ENCODE results near the gene PRR29. TPM values are rescaled to one million over a fixed set of nuclear protein-coding genes. Genes with fewer than 3 reads are reported as not detected.
"Not testable (repeated sequence)": the region's sequence is repeated elsewhere in the genome, so short reads cannot be mapped to it uniquely, and the experiment has no call there.

The PRR29 gene
- total RNA-seq, 1 donor from 2014 or later = 1.5 TPM

DNA sequence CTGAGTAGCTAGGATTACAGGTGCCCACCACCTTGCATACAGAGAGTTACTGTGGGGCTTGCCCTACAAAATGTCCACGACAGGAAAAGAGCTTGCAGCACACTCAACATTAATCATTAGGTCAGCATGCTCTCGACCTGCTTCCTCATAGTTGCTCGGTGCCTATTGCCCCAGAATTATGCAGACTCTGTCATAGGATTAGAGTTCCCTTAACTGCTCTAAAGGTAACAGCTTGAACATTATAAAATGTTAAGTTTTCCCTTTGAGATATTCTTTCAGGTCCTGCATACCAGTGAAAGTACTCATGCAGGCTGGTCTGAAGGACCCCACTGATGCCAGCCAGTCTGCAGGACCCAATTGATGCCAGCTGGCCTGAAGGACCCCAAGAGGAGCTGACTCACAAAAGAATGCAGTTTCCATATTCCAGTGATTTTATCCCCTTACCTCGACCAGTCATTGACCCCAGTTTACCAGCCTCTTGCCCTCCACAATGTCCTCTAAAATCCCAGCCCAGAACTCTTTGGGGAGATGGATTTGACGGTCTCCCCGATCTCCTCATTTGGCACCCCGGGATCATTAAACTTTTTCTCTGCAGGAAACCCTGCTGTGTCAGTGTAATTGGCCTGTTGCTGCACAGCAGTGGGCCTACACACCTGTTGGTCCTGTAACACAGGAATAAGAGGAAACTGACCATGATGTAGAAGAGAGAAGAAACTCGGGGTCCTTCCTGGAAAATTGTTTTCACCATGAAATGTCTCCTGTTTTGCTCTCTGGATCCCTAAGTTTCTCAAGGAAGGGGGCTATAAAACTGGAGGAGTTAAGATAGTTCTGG is 11.6 kb downstream of the PRR29 start:
- intact Hi-C loops (cut with micrococcal nuclease) = no loop called here

- intact Hi-C loops (cut with micrococcal nuclease) = no loop called here
Measured at GRCh38 chr17:64015447-64015846, 17.3 kb downstream of the PRR29 start.

- intact Hi-C loops (cut with micrococcal nuclease) = loop anchor here (2.0 kb wide), 1 partner anchor 174 kb away; the partner anchor contains the start of gene SMARCD2
Measured at GRCh38 chr17:64016231-64016784, 18.2 kb downstream of the PRR29 start.

GRCh38 chr17:64016974-64017373 is 18.8 kb downstream of the PRR29 start:
- intact Hi-C loops (cut with micrococcal nuclease) = loop anchor here (1.0 to 2.0 kb wide), 2 partner anchors 8 to 174 kb away; partner anchors contain the start of gene SMARCD2

GRCh38 chr17:64017381-64017980 is 19.3 kb downstream of the PRR29 start:
- intact Hi-C loops (cut with micrococcal nuclease) = loop anchor here (1.0 to 2.0 kb wide), 2 partner anchors 8 to 175 kb away; partner anchors contain the start of gene SMARCD2

DNA sequence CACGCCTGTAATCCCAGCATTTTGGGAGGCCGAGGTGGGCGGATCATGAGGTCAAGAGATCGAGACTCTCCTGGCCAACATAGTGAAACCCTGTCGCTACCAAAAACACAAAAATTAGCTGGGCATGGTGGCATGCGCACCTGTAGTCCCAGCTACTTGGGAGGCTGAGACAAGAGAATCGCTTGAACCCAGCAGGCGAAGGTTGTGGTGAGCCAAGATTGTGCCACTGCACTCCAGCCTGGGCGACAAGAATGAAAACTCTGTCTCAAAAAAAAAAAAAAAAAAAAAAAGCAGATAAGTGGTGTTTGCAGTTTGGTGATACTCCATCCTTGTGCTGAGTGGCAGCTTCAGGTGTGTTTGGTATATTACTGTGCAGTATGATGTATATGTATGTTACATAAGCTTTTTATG is 21.4 kb downstream of the PRR29 start:
- intact Hi-C loops (cut with micrococcal nuclease) = not testable (repeated sequence)

DNA sequence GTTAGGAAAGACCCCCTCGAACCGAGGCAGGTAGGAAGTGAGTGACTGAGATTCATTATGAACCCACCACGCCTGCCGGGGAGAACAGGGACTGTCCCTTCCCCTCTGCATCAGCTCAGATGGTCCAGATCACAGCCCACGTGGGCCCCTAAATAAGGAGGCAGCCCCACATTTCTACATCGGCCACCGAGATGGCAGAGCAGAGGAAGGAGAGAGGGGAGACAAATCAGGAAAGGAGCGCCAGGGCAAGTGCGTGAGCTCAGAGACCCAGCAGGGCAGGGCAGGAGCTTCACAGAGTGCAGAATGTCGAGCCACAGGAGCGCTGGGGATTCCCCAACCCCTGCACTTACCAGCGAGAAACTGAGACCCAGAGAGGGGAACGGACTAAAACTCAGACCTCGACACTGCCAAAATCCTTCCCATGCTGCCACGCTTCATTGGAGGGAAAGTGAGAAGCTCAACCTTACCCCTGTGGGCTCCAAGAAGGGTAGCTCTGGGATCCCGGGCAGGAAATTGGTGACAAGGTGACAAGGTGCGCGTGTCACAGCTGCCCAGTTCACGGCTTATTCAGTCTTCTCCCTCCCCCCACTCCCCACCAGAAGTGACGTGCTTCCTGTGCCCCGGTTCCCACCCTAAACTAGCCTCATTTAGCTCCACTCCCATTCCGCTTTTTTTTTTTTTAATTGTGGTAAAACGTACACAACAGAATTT is 22.1 kb downstream of the PRR29 start, which contains the start of gene ICAM2:
Gene ICAM2 (minus strand): TSS at position 578 of the 711 bp plus-strand sequence. CDS start 13,942 bp downstream, outside the sequence.
- intact Hi-C loops (cut with micrococcal nuclease) = loop anchor here (1.0 to 10.0 kb wide), 4 partner anchors 22 to 477 kb away; partner anchors contain the start of genes CCDC47, DDX42, POLG2 and PRR29

DNA sequence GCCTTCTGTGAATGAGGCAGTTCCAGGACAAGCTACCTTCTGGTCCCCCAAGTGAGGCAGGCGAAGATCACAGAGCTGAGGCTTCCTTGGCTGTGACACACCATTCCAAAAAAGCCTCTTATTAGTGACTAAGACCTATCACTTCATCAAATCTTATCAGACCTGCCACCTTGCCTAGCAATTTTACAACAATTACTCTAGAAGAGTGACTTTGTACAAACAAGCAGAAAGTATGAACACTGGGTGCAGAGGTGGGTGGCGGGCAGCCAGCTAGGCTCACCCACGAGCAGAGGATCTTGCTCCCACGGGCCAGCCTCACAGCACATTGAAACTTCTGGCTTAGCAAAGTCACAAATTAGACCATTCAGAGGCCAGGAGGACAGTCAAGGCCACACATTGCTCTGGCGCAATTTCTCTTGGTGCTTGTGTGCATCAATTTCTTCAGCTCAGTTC is 24.5 kb downstream of the PRR29 start:
- intact Hi-C loops (cut with micrococcal nuclease) = loop anchor here (10.0 kb wide), 2 partner anchors 242 to 248 kb away; partner anchors contain the start of genes CCDC47, DDX42 and TEX2

DNA sequence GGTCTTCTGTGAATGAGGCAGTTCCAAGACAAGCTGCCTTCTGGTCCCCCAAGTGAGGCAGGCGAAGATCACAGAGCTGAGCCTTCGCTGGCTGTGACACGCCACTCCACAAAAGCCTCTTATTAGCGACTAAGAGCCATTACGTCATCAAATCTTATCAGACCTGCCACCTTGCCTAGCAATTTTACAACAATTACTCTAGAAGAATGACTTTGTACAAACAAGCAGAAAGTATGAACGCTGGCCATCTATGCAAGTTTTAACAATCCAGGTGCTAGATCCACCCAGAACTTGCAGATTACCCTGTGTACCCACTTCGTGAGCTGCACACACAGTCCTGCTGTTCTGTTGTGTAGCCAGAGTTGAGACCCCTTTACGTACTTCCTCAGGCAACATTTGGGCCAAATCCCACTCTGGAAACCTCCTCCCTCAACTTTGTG is 26.1 kb downstream of the PRR29 start:
- intact Hi-C loops (cut with micrococcal nuclease) = loop anchor here (2.0 to 10.0 kb wide), 3 partner anchors 77 to 249 kb away; partner anchors contain the start of genes CCDC47, DDX42 and TEX2

GRCh38 chr17:64024781-64025731 is 26.9 kb downstream of the PRR29 start:
- intact Hi-C loops (cut with micrococcal nuclease) = loop anchor here (1.0 to 10.0 kb wide), 7 partner anchors 8 to 250 kb away; partner anchors contain the start of genes CCDC47, CD79B, DDX42 and PRR29

- intact Hi-C loops (cut with micrococcal nuclease) = loop anchor here (1.0 to 10.0 kb wide), 7 partner anchors 9 to 251 kb away; partner anchors contain the start of genes CCDC47, CD79B, DDX42 and PRR29
Measured at GRCh38 chr17:64025732-64026294, 27.7 kb downstream of the PRR29 start.

DNA sequence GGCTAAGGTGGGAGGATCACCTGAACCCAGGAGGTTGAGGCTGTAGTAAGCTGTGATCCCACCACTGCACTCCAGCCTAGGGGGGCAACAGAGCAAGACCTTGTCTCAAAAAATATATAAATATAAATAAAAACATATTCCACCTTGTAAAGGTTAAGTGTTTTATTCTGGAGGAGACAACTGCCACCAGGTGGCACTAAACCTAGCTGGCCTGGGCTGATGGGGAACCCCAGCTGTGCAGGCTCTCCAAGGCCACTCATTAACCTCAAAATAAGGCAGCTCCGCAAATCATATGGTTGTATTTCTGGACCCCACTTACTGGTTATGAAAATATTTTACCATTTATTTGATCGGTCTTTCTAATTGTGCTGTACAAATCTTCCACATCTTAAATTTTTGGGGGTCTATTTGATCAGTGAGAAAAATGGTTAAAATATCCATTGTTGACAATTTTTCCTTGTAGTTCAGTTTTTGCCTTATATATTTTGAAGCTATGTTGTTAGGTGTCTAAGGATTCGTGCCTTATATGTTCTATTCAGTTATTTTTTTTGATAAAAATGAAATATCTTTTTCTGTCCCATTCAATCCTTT is 30.8 kb downstream of the PRR29 start:
- intact Hi-C loops (cut with micrococcal nuclease) = loop anchor here (1.0 to 10.0 kb wide), 5 partner anchors 22 to 254 kb away; partner anchors contain the start of genes CCDC47, CD79B, DDX42 and TEX2

- intact Hi-C loops (cut with micrococcal nuclease) = no loop called here
Measured at GRCh38 chr17:64032081-64032480, 33.9 kb downstream of the PRR29 start.

- intact Hi-C loops (cut with micrococcal nuclease) = no loop called here
Measured at GRCh38 chr17:64036198-64036922, 38.2 kb downstream of the PRR29 start.

DNA sequence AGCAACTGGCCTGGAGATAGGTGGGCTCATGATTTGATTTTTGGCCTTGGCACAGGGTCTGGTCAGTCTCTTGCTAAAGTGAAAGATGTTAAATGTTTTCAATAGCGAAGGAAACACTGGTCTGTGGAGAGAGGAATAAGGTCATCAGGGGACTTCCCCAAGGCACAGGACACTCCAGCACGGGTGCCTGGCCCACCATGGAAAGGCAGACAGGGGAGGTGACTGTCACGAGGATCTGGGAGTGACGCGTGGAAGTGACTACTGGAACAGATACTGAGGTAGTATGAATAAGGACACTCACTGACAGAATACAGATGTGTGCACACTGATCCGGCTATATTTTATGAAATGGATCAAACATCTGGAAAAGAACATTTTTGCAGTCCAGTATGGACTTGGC is 39.0 kb downstream of the PRR29 start:
- intact Hi-C loops (cut with micrococcal nuclease) = no loop called here

- intact Hi-C loops (cut with micrococcal nuclease) = no loop called here
Measured at GRCh38 chr17:64037802-64038201, 39.7 kb downstream of the PRR29 start.

- intact Hi-C loops (cut with micrococcal nuclease) = no loop called here
Measured at GRCh38 chr17:64038331-64039105, 40.4 kb downstream of the PRR29 start.

Data from T-helper 2 cell treated with Interferon-gamma antibody and Interleukin-4, amounts not matched to agents 100 ng/mL and 5 ng/mL, for 36 hours (primary cell).